Transverse colon (tissue), 4 donors: Measurements from ENCODE around the gene NOTCH2. TPM values are rescaled to one million over a fixed set of nuclear protein-coding genes. Genes with fewer than 3 reads are reported as not detected.

Experiments
- DNase-seq: peaks from one replicate; pipeline ENCODE4 v3.0.0-alpha.2; 2019
- H3K27ac ChIP-seq, 4 donors: fragments of 200-600 bp; sonication (generic); 2 replicates each; pipeline ENCODE4 v1.5.1; 2016 to 2018; ENCODE audit warnings: inconsistent platforms in 4 of 4
- H3K27me3 ChIP-seq: fragments of 200-600 bp; sonication (generic); 2 replicates; pipeline ENCODE4 v1.5.1; 2017; ENCODE audit warnings: inconsistent platforms
- H3K36me3 ChIP-seq, 4 donors: fragments of 200-600 bp; sonication (generic); 2 replicates each; pipeline ENCODE4 v1.5.1; 2017 to 2019; ENCODE audit warnings: inconsistent platforms in 4 of 4
- H3K4me1 ChIP-seq, 4 donors: fragments of 200-600 bp; sonication (generic); 2 replicates each; pipeline ENCODE4 v1.5.1; 2017 to 2020; ENCODE audit warnings: inconsistent platforms in 4 of 4
- H3K4me3 ChIP-seq, 4 donors: fragments of 200-600 bp; sonication (generic); 1 replicate in 1 of 4; 2 replicates in 3 of 4; pipeline versions ENCODE4 v1.5.1 to v1.6.1; 2017 to 2019; ENCODE audit warnings: inconsistent platforms in 4 of 4
- H3K9me3 ChIP-seq, 2 donors: fragments of 200-600 bp; sonication (generic); 2 replicates each; pipeline ENCODE4 v1.5.1; 2017 to 2019; ENCODE audit warnings: inconsistent platforms in 2 of 2
- EP300 ChIP-seq: sonication (generic); formaldehyde crosslinking; IDR thresholded peaks from one replicate; pipeline ENCODE4 v1.6.1; 2017; ENCODE audit warnings: antibody characterized with exemption, low read depth
- POLR2A ChIP-seq: fragments of 450-650 bp; IDR thresholded peaks from one replicate; pipeline ENCODE4 v1.6.1; 2016; ENCODE audit warnings: antibody characterized with exemption, mild to moderate bottlenecking, moderate library complexity
- POLR2AphosphoS5 ChIP-seq, 3 donors: sonication (generic); formaldehyde crosslinking; IDR thresholded peaks; one replicate each; pipeline ENCODE4 v1.6.1; 2016; ENCODE audit warnings: antibody characterized with exemption in 3 of 3
- whole genome bisulfite sequencing, 2 donors: methylation state at CpG; one replicate each; pipeline ENCODE4 v1.1.5; 2018; ENCODE audit warnings: low coverage in 1 of 2; 5-methylcytosine and 5-hydroxymethylcytosine counted together
- in situ Hi-C, 4 donors: fragments of 200-750 bp; cut with MboI; loops; one replicate each; pipeline versions ENCODE4 v1.15.0 to v1.15.1; 2017; ENCODE audit warnings: low sequenced_read_pairs in 3 of 4, low pct_ligation_motif_present in 1 of 4, low pct_unique_long_range_greater_than_20kb in 1 of 4
- intact Hi-C: fragments of 100-400 bp; cut with DNase I; formaldehyde crosslinking; loops from one replicate; pipeline ENCODE4 v1.15.1; 2023; ENCODE audit warnings: low total_unique reads
- total RNA-seq, 4 donors: library from RNA; depleted of rRNA; stranded (reverse); fragments of >200 nt; gene quantifications; one replicate each; pipeline ENCODE4 v1.1.0, GENCODE V29; 2016
- TF ChIP-seq, protein P1 (sequence below), 5 experiments: fragments of 200-600 bp in 3 of 5; fragments of 450-650 bp in 2 of 5; sonication (generic) in 3 of 5; IDR thresholded peaks; 1 replicate in 2 of 5; 2 replicates in 3 of 5; pipeline ENCODE4 v1.5.1; 2016 to 2017; ENCODE audit warnings: antibody characterized with exemption in 5 of 5, inconsistent platforms in 3 of 5, mild to moderate bottlenecking in 2 of 5, moderate library complexity in 1 of 5

The NOTCH2 gene
- total RNA-seq, 4 donors from 2014 or later: 24.7 to 80.0 (median 47.1) TPM

DNA sequence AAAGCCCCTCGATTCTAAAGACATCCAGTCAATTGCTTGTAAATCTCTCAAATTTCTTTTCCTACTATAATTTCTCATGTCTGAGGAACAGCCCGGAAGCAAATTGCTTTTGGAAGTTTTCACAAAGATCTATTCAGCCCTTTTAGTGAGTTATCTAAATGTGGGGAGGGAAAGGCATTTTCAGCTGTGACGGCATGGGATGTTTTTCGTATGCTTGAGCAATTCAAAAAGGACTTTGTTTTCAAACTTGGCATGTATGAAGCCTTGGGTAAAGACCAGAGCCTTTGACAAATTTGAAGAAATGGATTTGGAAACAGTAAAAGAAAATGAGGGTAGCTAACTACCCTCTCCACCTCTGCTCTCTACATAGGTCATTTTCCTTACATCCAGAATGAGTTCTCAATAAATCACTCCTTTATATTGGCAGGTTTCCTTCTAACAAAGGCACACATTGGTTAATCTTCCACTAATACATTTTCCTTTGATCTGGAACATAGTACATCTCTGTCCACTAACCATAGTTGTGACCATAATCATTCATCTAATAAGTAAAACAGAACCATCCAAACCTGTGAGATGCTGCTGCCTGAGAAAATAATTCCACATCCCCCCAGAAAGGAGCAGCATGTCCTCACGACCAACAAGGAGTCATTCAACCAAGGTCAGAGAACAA is 107.0 kb downstream of the NOTCH2 start:
- intact Hi-C loops (no loop called here), in situ Hi-C loops (no loop called here)
- Histone ChIP-seq H3K27ac (peak overlapping the region in 1 of 4 donors; percentile 10), H3K4me3 (no peak overlapping the region), H3K4me1 (no peaks in the 10 kb centered on the region), H3K9me3 (no peaks in the 10 kb centered on the region), H3K27me3 (no peaks in the 10 kb centered on the region), H3K36me3 (peaks cover 0 to 12% (median 4%) of the 10 kb centered on the region in 4 donors)
- TF ChIP-seq POLR2A: no peak
- 65 to 73% methylated on average over 5 of the region's 5 CpGs for WGBS, 2 donors
- DNase-seq: no peak

DNA sequence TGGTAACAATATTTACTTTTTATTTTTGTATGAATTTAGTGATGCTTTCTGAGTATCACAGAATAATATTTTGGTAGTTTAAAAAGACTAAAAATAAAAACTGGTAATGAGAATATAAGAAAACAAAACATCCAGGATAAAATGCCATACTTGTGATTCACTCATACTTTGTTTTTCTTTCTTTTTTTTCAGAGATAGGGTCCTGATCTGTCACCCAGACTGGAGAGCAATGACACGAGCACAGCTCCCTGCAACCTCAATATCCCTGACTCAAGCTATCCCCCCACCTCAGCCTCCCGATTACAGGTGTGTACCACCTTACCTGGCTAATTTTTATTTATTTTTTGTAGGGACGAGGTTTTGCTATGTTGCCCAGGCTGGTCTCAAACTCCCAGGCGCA is 109.0 kb downstream of the NOTCH2 start:
- Histone ChIP-seq H3K4me3 (no peak overlapping the region), H3K27ac (no peak overlapping the region), H3K4me1 (no peaks in the 10 kb centered on the region), H3K36me3 (peaks cover 0 to 6% (median 0%) of the 10 kb centered on the region in 4 donors), H3K27me3 (no peaks in the 10 kb centered on the region), H3K9me3 (no peaks in the 10 kb centered on the region)
- no peak for TF ChIP-seq EP300
- no peak for TF ChIP-seq POLR2A
- TF ChIP-seq POLR2AphosphoS5 (IDR thresholded peaks at IDR 0.05): no peak
- TF ChIP-seq, protein P1, sequence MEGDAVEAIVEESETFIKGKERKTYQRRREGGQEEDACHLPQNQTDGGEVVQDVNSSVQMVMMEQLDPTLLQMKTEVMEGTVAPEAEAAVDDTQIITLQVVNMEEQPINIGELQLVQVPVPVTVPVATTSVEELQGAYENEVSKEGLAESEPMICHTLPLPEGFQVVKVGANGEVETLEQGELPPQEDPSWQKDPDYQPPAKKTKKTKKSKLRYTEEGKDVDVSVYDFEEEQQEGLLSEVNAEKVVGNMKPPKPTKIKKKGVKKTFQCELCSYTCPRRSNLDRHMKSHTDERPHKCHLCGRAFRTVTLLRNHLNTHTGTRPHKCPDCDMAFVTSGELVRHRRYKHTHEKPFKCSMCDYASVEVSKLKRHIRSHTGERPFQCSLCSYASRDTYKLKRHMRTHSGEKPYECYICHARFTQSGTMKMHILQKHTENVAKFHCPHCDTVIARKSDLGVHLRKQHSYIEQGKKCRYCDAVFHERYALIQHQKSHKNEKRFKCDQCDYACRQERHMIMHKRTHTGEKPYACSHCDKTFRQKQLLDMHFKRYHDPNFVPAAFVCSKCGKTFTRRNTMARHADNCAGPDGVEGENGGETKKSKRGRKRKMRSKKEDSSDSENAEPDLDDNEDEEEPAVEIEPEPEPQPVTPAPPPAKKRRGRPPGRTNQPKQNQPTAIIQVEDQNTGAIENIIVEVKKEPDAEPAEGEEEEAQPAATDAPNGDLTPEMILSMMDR (IDR thresholded peaks at IDR 0.05): no peak
- intact Hi-C loops (no loop called here), in situ Hi-C loops (no loop called here)
- DNase-seq: no peak
- 76 to 93% methylated on average over 2 to 4 of the region's 4 CpGs for WGBS, 2 donors

DNA sequence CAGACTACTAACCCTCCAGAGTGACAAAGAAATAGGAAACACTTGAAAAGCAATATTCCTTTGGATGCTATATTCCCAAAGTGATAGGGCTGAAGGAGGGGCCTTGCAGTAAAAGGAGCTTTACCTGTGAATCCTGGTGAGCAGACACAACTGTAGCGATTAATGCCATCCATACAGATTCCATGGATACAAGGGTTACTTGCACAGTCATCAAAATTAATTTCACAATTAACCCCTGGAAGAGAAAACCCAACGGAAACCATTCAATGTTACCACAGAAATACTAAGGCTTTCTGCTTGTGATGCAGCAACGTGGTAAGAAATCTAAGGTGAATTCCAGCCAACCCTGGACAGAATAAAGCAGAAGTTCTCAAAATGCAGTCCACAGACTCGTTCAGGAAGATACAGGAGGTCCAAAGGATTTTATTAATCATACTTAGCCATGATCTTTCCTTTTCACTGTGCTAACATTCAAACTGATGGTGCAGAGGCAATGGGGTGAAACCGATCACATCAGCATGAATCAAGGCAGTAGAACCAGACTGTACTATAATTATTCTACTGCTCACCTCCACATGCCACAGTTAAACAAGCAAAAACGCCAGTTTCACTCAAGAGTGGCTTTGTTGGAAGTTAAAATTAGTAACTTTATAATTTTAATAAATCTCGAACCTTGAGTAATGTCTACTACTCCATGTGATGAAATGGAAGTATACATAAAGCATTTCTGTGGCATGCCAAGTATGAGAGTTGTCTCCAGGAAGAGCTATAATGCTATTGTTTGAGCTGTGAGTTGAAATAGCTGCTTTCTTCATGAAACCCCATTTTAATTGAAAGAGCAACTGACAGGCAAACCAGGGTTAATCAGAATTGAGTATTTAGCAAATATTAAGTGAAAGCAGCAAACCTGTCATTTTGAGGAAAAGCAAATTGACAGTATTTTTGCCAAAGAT is 109.9 kb downstream of the NOTCH2 start:
- DNase-seq: no peak
- in situ Hi-C loops (no loop called here), intact Hi-C loops (no loop called here)
- H3K36me3 ChIP-seq: peaks cover 0 to 9% (median 0%) of the 10 kb centered on the region in 4 donors
- no peaks in the 10 kb centered on the region for H3K9me3 ChIP-seq
- H3K27ac ChIP-seq: no peak overlapping the region
- 70 to 84% methylated on average over 7 of the region's 7 CpGs for WGBS, 2 donors
- no peaks in the 10 kb centered on the region for H3K4me1 ChIP-seq
- TF ChIP-seq POLR2AphosphoS5 (IDR thresholded peaks at IDR 0.05) (no peak), EP300 (no peak), POLR2A (no peak)
- TF ChIP-seq, protein P1 (IDR thresholded peaks at IDR 0.05): no peak
- H3K4me3 ChIP-seq: no peak overlapping the region
- no peaks in the 10 kb centered on the region for H3K27me3 ChIP-seq

DNA sequence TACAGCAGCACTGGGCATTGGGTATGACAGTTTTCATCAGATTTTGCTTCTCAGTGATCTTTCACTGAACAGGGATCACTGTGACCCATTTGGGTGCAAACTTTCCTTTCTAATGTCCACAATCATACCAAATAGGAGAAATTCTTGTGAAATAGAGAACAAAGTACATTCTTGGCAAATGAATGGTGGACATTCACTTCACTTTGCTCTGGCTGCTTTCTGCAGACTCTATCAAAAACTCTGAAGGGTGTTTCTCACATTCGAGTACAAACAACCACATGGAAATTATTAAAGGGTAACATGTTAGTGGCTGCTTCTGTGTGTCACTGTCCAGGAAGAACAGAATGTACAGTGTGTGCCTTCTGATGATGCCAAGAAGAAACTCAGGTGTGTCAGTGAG is 111.2 kb downstream of the NOTCH2 start:
- Histone ChIP-seq H3K4me1 (no peaks in the 10 kb centered on the region), H3K27me3 (no peaks in the 10 kb centered on the region), H3K27ac (no peak overlapping the region), H3K9me3 (no peaks in the 10 kb centered on the region), H3K36me3 (peaks cover 0 to 15% (median under 1%) of the 10 kb centered on the region in 4 donors), H3K4me3 (no peak overlapping the region)
- DNase-seq: no peak
- intact Hi-C loops: no loop called here
- TF ChIP-seq EP300 (no peak), POLR2A (no peak), POLR2AphosphoS5 (IDR thresholded peaks at IDR 0.05) (no peak)
- TF ChIP-seq, protein P1 (IDR thresholded peaks at IDR 0.05): no peak
- in situ Hi-C loops: no loop called here
- 45 to 74% methylated on average over 1 of the region's 1 CpG for WGBS, 2 donors
